Measurements from ENCODE around the gene UPK3A. TPM values are rescaled to one million over a fixed set of nuclear protein-coding genes. Genes with fewer than 3 reads are reported as not detected.

UPK3A gene
- total and polyA plus RNA-seq, 10 of the 15 experiments (the other 5 are each of a cell fraction or from before 2014, with no cell fraction given): not detected

GRCh38 chr22:45235851-45236342 is 48.9 kb upstream of the UPK3A start:
- ChIA-PET RAD21 (ENCODE audit: unreplicated experiment) (interaction anchor here (1.0 to 3.8 kb wide), 6 partner anchors 8 to 72 kb away, joined by 3 to 28 read pairs (median 10); partner anchors contain the start of gene NUP50), SMC1A (ENCODE audit: uncharacterized antibody, unreplicated experiment) (interaction anchor here (0.9 to 5.2 kb wide), 6 partner anchors 11 to 72 kb away, joined by 3 to 32 read pairs (median 5); partner anchors contain the start of gene NUP50), POLR2A (interaction anchor here (1.2 to 2.8 kb wide), 6 partner anchors 10 to 70 kb away, joined by 3 to 16 read pairs (median 8); no protein-coding TSS in a partner anchor), CTCF (interaction anchor here (0.6 to 2.4 kb wide), 5 partner anchors 9 to 81 kb away, joined by 3 to 13 read pairs (median 4); no protein-coding TSS in a partner anchor)
- peak; percentile 49; the same call in 1 of the 2 replicates for TF ChIP-seq POLR2A (IDR thresholded peaks at IDR 0.05; ENCODE audit: low read depth, low read length)
- no peak for TF ChIP-seq HDGF (IDR thresholded peaks at IDR 0.05)
- peak overlapping the region; percentile 67 for H3K4me3 ChIP-seq
- in situ Hi-C loops (cut with MboI) (no loop called here), intact Hi-C loops (cut with micrococcal nuclease; ENCODE audit: unreplicated experiment) (loop anchor here (5.0 kb wide), 1 partner anchor 69 kb away; no protein-coding TSS in a partner anchor)
- H3K9me3 ChIP-seq (replicated peaks; ENCODE audit: control insufficient read depth, insufficient read depth, low read length): no peaks in the 10 kb centered on the region
- peak overlapping the region; percentile 88 for H3K4me2 ChIP-seq (ENCODE audit: control insufficient read depth, insufficient read depth)
- H3K4me1 ChIP-seq (ENCODE audit: control insufficient read depth, insufficient read depth, low read length): peaks cover 62% of the 10 kb centered on the region
- peak overlapping the region; percentile 6 for H2AFZ ChIP-seq (ENCODE audit: control insufficient read depth, low read depth, low read length)
- peak overlapping the region; percentile 93 for H3K27ac ChIP-seq (ENCODE audit: control insufficient read depth, insufficient read depth)
- peaks cover 85% of the 10 kb centered on the region for H3K79me2 ChIP-seq (ENCODE audit: control insufficient read depth, insufficient read depth, low read length)
- H3K36me3 ChIP-seq (ENCODE audit: control insufficient read depth in 2 of 2, insufficient read depth in 2 of 2, low read length in 1 of 2): peaks cover 2 to 11% of the 10 kb centered on the region in 2 experiments; a peak in 2 of 4 replicates
- DNase-seq (ENCODE audit: low read depth, low spot score) (no peak), ATAC-seq (peak; percentile 44), FAIRE-seq (no peak)
- no peaks in the 10 kb centered on the region for H3K27me3 ChIP-seq (replicated peaks in 1 of 2; ENCODE audit: control insufficient read depth in 2 of 2, insufficient read depth in 2 of 2, low read length in 1 of 2)
- BruUV-seq (replicated peaks): no TSS peak
- H4K20me1 ChIP-seq (ENCODE audit: control insufficient read depth, insufficient read depth): no peaks in the 10 kb centered on the region
- peak overlapping the region; percentile 80 for H3K9ac ChIP-seq (ENCODE audit: control insufficient read depth, insufficient read depth, low read length)
- WGBS (ENCODE audit: insufficient coverage, insufficient replicate concordance, low lambda C conversion rate, missing lambda C conversion rate): 5% methylated on average over 20 of the region's 20 CpGs

GRCh38 chr22:45237065-45237990 is 47.4 kb upstream of the UPK3A start:
- H3K9ac ChIP-seq (ENCODE audit: control insufficient read depth, insufficient read depth, low read length): peak overlapping the region; percentile 80
- peaks cover 69% of the 10 kb centered on the region for H3K4me1 ChIP-seq (ENCODE audit: control insufficient read depth, insufficient read depth, low read length)
- H4K20me1 ChIP-seq (ENCODE audit: control insufficient read depth, insufficient read depth): no peaks in the 10 kb centered on the region
- H3K4me3 ChIP-seq: peak overlapping the region; percentile 67
- FAIRE-seq (peak; percentile 47), ATAC-seq (no peak), DNase-seq (ENCODE audit: low read depth, low spot score) (no peak)
- WGBS (ENCODE audit: insufficient coverage, insufficient replicate concordance, low lambda C conversion rate, missing lambda C conversion rate): 89% methylated on average over 13 of the region's 15 CpGs
- ChIA-PET CTCF (interaction anchor here (1.2 to 2.3 kb wide), 3 partner anchors 8 to 72 kb away, joined by 3 to 8 read pairs (median 8); no protein-coding TSS in a partner anchor), POLR2A (interaction anchor here (0.5 to 1.8 kb wide), 7 partner anchors 9 to 132 kb away, joined by 3 to 9 read pairs (median 5); no protein-coding TSS in a partner anchor), RAD21 (ENCODE audit: unreplicated experiment) (interaction anchor here (0.6 kb wide), 1 partner anchor 65 kb away, joined by 3 read pairs; no protein-coding TSS in a partner anchor), SMC1A (ENCODE audit: uncharacterized antibody, unreplicated experiment) (interaction anchor here (0.6 to 5.2 kb wide), 6 partner anchors 9 to 111 kb away, joined by 3 to 32 read pairs (median 4); partner anchors contain the start of gene NUP50)
- peaks cover 2 to 11% of the 10 kb centered on the region in 2 experiments; a peak in 2 of 4 replicates for H3K36me3 ChIP-seq (ENCODE audit: control insufficient read depth in 2 of 2, insufficient read depth in 2 of 2, low read length in 1 of 2)
- in situ Hi-C loops (cut with MboI) (no loop called here), intact Hi-C loops (cut with micrococcal nuclease; ENCODE audit: unreplicated experiment) (loop anchor here (5.0 kb wide), 1 partner anchor 70 kb away; no protein-coding TSS in a partner anchor)
- no peaks in the 10 kb centered on the region for H3K9me3 ChIP-seq (replicated peaks; ENCODE audit: control insufficient read depth, insufficient read depth, low read length)
- H2AFZ ChIP-seq (ENCODE audit: control insufficient read depth, low read depth, low read length): no peak overlapping the region
- H3K79me2 ChIP-seq (ENCODE audit: control insufficient read depth, insufficient read depth, low read length): peaks cover 79% of the 10 kb centered on the region
- no TSS peak for BruUV-seq (replicated peaks)
- H3K27me3 ChIP-seq (replicated peaks in 1 of 2; ENCODE audit: control insufficient read depth in 2 of 2, insufficient read depth in 2 of 2, low read length in 1 of 2): no peaks in the 10 kb centered on the region
- H3K27ac ChIP-seq (ENCODE audit: control insufficient read depth, insufficient read depth): peak overlapping the region; percentile 93
- peak overlapping the region; percentile 88 for H3K4me2 ChIP-seq (ENCODE audit: control insufficient read depth, insufficient read depth)
- no peak for TF ChIP-seq ELK1 (IDR thresholded peaks at IDR 0.05; ENCODE audit: low read depth, low read length)
- TF ChIP-seq NR2F1 (conservative IDR thresholded peaks at IDR 0.05): no peak
- TF ChIP-seq BCL3 (IDR thresholded peaks at IDR 0.05; ENCODE audit: borderline replicate concordance, insufficient read depth, low read depth, low read length, poor library complexity, severe bottlenecking): no peak
- no peak for TF ChIP-seq NFYB (IDR thresholded peaks at IDR 0.05; ENCODE audit: insufficient read depth, low read depth, low read length)
- TF ChIP-seq POLR2A (IDR thresholded peaks at IDR 0.05; ENCODE audit: low read depth, low read length): 0 out of 2 replicates have a peak, but pooled peaks have one; percentile 7
- no peak for TF ChIP-seq ZNF217 (IDR thresholded peaks at IDR 0.05)
- no peak for TF ChIP-seq HSF1 (IDR thresholded peaks at IDR 0.05; ENCODE audit: low read depth, low read length)
